AG08396 (cell line): ENCODE data around the gene EYA4.

Experiments used
- DNase-seq: peaks from one replicate; pipeline ENCODE4 v3.0.0; 2012; ENCODE audit warnings: low spot score, mixed read lengths

Gene EYA4, protein sequence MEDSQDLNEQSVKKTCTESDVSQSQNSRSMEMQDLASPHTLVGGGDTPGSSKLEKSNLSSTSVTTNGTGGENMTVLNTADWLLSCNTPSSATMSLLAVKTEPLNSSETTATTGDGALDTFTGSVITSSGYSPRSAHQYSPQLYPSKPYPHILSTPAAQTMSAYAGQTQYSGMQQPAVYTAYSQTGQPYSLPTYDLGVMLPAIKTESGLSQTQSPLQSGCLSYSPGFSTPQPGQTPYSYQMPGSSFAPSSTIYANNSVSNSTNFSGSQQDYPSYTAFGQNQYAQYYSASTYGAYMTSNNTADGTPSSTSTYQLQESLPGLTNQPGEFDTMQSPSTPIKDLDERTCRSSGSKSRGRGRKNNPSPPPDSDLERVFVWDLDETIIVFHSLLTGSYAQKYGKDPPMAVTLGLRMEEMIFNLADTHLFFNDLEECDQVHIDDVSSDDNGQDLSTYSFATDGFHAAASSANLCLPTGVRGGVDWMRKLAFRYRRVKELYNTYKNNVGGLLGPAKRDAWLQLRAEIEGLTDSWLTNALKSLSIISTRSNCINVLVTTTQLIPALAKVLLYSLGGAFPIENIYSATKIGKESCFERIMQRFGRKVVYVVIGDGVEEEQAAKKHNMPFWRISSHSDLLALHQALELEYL

DNA sequence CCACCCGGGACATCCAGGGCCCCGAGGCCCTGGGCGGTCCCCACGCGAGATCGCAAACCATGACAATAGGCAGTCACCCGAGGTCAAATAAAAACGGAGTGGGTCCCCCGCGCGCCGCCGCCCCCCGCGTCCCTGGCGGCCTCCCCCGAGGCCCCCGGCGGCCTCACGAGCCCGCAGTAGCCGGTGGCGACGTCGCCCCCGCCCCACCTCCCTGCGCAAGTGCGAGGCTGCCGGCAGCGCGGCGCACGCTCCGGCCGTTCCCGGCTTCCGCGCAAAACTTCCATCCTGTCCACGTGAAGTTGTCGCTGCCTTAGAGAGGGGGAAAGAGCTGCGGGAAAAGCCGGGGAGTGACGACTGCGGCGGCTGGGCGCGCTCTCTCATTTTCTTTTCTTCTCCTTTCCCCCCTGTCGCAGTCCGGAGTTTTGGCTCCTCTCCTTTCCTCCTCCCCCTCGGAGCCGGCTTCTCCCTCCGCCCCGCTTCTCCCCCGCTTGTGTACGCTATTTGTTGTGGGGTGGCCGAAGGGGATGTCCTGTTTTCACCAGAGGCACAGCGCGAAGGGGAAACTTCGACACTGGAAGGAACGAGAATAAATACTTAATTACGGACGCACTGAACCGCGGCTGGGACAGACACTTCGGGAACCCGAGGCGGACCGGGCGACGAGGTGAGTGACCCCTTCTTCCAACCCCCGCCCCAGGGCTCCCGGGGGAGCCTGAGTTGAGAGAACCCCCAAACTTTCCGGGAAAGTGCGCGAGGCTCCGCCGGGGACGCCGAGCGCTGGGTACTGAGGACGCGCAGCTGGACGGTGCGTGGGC, at the start of gene EYA4:
EYA4 (plus strand) TSS at position 272 of the 815 bp plus-strand sequence. CDS start 33,424 bp downstream, outside the sequence.
- peak; percentile 71 for DNase-seq

DNA sequence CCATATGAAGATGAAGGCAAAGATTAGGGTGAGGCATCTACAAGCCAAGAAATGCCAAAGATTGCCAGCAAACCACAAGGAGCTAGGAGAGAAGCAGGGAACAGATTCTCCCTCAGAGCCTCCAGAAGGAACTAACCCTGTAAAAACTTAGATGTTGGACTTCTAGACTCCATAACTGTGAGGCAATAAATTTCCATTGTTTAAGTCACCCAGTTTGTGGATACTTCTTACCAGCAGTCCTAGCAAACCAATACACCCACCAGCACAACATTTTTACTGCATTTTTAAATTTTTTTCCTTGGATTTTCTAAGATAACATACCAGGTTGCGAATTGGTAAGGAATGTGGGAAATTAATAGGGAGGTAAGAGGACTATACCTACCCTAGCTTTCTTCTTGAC, 47.8 kb upstream of the EYA4 start:
- no peak for DNase-seq

DNA sequence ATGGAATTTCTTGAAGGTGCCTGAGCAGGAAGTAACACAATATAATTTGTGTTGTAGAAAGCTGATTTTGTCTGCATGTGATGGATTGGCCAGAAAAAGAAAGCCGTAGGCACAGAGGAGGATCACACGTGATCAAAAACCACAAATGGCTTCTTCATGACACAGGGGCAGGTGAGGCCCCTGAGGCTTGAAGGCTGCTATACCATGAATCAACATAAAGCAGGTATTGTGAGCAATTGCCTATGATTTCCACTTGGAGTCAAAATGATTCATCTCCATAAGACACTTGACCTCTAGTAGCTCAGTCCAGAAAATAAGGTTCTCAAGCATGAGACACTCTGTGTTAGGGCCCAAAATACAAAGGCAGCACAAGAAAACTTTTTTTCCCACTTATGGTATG, 42.4 kb upstream of the EYA4 start:
- DNase-seq: no peak

DNA sequence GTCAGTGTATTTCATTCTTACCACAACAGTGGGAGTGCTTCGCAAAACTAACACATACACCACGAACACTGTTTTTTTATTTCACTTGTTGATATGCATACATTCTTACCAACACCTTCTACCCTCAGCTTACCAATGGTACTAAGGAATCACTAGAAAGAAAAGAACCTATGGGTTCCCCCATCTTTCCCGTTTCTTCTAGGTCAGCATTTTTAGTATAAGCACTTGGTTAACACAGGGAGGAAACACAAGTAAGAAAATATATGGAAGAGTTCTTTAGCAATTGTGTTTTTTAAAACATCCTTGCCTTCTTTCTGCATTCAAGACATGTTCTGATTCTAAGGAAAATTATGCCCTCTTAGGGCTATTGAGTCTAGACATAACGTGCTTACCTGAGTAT, 39.9 kb upstream of the EYA4 start:
- no peak for DNase-seq

DNA sequence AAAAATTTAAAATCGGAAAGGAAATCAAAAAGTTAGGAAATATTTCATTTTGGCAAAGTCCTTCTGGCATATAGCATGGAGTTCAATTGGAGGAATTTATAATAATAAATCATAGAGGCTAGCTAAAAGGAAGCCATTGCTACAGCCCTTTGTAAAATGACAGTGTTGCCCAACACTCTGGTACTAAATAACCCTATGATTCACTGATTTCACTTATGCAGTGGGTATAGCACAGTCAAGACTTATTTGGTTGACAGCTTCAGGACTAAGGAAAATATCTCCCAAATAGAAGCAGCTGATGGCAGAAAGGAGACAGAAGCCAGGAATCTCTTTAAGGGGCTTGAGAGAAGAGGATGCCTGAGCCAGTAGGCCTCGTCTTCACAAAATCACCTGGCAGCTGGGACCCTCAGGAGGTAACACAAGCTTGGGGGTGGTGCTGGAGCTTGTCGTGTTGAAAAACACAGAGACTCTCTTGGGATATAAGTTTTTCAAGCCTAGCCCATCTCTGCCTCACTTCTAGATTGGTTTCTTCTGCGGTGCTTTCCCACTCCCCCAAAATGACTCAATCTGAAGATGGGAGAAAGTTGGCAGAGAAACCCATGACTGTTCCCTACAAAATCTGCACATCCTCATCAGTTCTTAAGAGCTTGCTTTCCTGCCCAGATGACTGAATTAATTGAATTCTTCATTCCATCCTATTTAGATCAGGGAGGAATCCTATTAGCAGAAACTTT, 38.4 kb upstream of the EYA4 start:
- DNase-seq: no peak

DNA sequence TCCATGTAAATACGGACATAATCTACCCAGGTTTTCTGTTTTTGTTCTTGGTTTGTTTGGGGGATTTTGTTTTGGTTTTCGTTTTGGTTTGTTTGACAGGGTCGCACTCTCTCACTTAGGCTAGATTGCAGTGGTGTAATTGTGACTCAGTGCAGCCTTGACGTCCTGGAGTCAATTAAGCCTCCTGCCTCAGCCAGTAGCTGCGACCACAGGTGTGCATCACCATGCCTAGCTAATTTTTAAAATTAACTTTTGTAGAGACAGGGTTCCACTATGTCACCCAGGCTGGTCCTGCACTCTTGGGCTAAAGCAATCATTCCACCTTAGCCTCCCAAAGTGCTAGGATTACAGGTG, 37.8 kb upstream of the EYA4 start:
- DNase-seq: no peak

DNA sequence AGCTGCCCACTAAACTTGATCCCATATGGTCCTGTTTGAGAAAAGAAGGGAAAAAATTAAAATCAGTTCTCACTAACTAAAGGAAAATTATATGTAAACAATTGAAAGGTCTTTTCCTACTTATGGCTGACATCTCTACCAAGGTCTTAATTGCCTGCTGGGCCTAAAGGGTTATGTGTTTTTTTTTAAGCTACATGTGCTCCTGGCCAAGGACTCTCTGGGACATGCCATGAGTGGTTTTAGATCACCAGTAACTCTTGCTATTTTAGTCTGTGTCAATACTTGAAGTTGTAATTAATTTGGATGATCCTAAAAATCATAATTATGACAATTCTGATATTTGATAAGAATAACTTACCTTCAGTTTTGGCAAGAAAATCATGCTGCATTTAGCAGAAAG, 35.9 kb upstream of the EYA4 start:
- no peak for DNase-seq

DNA sequence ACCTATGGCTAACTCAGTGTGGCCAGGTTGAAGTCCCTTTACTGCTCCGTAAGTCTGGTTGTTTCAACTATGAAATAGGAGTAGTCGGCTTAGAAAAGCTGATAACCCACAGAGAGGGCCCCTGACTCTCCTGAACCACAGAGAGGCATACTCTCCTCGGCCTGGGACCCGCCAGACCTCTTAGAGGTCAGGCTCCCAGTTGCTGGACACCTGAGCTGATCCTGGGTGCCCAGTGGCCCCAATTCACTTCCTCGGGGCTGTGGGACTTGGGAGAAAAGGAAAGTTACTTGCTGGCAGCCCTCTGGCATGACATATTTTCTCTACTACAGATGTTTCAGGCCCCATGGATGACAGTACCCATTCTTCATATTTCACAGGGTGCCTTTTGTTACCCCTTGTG, 34.2 kb upstream of the EYA4 start:
- DNase-seq: no peak

DNA sequence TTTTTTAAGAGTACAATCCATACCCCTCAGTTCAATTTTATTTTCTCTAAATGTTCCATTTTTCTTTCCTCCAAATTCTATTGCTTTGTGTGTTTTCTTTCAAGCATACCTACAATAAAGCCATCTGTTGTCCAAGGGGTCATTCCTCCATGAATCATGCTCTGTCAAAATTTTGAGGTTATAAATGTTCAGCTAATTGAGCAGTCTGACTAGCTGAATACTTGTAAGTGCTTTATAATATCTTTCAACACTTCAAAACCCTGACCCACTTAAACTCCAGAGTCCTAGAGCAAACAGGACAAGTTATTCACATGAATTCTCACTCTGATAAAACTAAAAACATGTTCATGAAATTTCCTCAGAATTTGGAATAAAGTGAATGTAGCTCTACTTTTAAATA, 33.4 kb upstream of the EYA4 start:
- DNase-seq: no peak

DNA sequence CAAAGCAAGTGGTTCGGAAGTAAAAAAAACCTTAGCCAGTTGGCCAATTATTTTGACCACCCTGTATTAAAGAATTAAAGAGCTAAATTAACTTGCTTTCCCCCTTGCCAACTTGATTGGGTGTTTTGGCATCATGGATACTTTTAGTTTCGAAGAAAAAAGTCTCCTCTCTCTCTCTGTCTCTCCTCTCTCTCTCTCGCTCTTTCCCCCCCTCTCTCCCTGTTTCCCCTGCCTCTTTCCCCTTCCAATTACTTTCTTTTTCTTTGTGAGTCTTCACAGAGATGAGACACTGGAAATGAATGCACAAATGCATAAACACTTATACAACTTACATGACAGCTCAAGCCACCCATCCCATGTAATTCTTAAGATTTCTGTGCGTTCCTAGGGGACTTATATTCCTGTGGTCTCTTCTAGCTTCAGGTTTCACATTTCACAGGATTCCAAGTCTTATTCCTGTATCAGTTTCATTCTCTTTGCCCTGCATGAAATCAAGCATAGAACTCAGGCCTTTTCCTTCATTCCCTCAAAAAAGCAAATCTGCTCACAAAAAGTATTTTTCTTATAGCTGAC, 32.9 kb upstream of the EYA4 start:
- DNase-seq: no peak

DNA sequence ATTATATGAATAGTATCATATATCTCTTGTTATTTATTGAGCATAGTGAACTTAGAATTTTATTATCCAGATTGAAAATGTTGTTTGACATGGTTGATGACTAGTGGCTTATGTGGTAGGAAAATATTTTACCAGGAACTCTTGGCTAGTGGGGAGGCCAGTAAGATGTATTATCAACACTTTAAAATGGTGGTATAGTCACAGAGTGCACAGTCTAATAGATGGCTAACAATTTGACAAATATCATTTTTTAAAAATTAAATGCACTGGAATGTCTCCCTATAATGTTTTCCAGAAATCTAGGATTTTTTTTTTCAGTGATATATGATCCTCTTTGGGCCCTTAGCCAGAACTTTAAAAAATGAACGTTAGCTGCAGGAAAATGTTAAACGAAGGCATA, 26.9 kb upstream of the EYA4 start:
- DNase-seq: no peak

DNA sequence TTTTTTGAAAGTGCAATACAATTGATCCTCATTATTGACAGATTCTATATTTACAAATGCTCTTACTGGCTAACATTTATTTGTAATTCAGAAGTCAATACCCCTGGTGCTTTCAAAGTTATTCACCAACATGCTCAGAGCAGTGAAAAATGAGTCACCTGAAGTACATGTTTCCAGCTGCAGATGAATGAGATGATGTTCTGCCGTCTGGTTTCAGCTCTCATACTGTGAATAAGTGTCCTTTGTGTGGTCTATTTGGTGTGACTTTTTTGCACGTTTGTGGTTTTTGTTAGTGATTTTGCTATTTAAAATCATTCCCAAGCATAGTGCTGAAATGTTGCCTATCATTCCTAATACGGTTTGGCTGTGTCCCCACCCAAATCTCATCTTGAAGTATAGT, 22.3 kb upstream of the EYA4 start:
- DNase-seq: no peak

DNA sequence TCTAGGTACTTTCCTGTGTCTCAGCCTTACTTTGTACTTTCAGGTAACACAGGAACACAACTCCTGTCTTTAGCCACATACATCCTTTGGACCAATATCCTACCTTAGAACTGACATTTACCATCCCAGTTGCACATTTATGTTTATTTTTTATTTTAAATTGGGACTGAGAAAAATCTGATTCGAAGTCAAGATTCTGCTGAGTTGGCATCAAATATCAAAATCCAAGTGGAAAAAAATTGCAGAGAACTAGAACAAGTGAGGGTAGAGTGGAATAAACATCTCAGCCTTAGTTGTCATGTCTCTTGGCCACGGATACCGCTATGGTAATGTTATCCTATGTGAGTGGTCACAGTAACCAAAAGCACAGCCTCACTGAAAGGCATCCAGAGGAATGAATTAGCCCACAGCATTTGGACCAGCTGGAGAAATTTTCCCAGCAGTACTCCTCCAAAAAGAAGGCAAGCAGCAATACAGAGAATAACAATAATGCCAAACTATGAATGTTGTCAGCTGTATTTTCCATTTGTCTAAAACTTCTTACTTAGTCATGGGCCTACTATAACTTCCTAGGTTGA, 17.6 kb upstream of the EYA4 start:
- no peak for DNase-seq

DNA sequence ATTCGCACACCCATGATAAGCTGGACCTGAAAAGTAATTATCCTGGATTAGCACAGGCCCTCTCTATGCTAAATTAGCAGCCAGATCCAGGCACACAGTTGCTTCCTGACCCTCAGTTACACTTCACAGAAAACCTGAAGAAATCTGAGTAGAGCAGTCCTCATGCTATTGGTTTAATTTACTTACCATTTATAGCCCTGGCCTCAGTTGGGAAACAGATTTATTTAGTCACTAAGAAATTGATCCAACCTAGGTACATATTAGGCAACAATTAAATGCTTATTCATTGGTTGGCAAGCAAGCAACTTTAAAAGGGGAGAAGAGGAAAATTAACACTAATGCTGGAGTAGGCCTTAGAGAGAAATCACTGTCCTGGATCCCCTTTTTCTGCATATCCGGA, 15.6 kb upstream of the EYA4 start:
- DNase-seq: no peak

DNA sequence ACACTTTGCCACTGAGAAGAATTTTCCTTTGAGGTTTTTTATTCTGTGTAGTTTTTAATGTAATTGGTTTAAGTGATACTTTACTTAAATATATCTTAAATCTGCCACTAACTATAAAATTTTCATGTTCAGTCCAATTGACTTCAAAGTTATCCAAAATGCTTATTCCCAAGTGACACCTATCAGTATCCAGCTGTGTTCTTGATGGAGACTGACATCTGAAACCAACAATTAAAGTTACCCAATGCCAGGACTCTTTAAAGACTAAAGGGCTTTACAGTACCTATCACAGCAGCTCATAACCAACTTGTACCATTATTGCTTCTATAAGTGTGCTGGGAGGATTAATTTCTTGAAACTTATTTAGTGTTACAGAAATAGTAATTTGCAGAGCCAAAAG, 13.8 kb upstream of the EYA4 start:
- DNase-seq: no peak

DNA sequence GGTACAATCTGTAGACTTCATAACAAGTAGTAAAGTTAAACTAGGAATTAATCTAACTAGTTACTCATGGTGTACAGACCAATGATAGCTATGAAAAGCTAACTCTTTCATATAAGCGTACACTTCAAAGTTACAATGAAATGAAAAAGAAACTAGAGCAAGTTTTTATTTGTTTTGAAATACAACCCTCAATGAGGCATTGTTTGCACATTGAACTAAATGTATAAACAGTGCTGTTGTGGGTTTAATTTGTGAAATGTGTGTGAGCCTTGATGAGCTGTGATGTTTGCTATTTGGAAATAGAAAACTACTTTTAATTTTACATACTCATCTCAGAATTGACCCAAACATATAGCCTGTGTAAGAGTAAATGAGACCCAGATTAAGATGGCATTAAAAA, 11.1 kb upstream of the EYA4 start:
- DNase-seq: no peak

DNA sequence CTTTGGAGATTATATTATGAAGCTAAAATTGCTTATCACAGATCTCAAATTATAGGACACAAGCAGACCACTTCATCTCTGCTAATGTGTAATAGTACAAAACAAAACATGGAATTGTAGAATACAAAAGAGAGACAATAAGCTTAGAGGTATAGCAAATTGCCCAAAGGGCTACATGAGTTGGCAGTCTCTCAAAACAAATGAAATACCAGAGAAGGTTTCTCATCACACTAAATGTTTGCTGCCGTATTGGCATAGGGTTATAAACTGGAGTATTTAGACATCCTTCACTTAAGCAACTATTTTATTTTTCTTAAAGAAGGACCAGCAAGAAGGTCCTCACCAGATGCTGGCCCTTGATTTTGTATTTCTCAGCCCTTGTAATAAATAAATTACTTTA, 5.9 kb upstream of the EYA4 start:
- no peak for DNase-seq

DNA sequence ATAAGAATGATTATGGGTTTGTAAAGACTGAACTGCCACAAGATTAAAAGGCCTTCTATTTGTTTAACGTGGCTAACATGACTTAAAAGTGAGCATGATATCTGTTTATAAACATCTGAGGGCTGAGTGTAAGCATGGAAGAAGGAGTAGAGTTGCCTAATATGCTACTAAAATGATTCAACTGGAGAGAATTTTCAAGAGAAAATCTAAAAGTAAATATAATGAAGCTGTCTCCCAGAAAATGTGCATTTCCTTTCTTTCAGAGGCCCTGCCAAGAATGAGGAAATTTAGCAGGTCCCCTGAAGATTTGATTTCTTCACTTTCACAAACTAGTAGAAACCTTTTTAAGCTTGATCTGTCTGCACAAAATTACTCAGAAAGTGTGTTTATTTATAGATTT, 4.2 kb upstream of the EYA4 start:
- peak; percentile 51 for DNase-seq

DNA sequence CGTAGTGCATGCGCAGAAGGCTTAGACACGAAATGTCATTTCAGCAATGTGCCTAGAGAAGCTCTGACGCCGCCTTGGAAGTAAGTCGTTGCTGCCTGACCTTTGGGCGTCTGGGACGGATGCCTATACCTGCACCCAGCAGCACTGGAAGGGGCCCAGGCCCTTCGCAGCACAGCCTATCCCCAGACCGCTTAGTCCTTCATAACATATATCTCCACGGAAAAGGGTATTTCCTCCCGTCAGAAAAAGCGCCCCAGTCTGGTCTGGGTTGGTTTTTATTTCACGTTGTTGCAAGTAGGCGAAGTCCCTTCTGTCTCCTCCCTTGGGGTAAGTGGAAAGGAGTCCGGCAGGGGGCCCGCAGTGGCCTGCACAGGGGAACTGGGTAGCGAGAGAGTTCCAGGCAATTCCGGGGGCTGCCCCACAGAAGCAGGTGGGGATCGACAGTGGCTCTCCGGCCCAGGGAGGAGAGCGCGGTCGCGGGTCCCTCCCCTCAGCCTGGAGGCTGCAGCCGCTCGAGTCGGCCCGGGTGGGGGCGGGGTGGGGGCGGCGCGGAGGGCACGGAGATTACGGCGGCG, 559 bp upstream of the EYA4 start:
- peak; percentile 56 for DNase-seq

DNA sequence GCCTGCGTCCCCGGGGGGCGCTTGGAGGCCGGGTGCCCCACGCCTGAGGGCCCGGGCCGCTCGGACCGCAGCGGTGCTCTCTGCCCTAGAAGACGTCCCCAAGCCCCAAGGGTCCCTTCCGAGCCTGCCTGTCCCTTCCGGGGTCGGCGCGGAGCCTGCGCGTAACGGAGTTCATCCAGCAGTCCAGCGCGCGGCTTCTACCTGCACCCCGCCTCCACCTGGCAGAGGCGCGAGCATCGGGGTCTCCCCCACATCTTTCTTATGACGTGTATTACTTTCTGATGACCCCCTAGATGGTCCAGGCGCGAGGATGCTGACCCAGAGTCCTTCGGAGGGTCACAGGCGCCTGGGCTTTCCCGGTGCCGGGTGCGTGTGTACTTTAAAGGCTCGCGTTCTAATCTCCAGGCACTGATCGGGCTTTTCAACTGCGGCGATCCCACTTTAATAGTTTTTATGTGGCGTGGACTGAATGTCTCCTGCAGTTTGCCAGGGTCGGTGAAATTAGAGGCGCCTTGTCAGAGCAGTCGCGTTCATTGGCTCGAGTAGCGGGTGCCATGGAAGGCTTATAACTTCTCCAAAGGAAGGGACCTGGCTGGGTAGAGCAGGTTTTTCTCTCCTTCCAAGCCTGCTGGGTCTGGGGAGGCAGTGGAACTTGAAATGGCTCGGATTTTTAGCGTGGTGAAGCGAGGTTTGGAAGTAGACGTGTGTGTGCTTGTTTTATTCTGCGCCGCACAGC, 912 bp downstream of the EYA4 start:
- DNase-seq: peak; percentile 26
